Stromal cell of bone marrow (primary cell): ENCODE data around the gene FASTKD3.

Source experiments
- DNase-seq: peaks from one replicate; pipeline ENCODE4 v3.0.0-alpha.2; 2012; ENCODE audit warnings: low read depth

The FASTKD3 gene

DNA sequence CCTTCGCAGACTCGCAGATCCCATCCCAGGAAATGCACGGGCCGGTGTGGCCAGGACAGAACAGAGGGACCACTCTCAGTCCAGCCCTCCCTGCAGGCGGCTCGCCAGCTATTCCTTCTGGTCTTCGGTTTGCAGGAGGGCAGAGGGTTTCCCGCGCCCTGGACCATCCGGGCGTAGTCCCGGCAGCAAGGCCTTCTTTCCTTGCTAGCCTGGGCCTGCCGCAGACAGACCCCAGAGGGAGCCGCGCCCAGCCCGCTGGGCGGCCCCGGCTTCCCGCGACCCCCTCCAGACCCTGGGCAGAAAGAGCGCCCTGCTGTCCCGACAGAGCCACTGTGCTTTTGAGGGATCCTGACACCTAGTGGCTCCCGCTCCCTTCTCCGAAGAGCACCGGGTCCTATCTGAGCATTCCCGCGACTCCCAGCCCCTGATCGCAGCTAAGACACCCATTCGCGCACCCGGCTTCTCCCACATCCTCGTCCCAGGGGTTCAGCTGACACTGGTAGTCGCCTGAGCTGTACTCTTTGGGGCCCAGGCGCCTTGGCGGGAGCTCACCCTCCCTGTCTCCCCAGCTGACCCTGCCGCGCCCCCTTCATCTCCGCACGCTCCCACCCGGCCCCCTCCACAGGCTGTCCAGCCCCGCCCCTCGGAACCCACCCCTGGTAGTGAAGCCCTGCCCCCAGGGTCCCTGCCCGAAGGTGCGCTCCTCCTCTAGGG lies 19.0 kb downstream of the FASTKD3 start:
- DNase-seq: no peak

DNA sequence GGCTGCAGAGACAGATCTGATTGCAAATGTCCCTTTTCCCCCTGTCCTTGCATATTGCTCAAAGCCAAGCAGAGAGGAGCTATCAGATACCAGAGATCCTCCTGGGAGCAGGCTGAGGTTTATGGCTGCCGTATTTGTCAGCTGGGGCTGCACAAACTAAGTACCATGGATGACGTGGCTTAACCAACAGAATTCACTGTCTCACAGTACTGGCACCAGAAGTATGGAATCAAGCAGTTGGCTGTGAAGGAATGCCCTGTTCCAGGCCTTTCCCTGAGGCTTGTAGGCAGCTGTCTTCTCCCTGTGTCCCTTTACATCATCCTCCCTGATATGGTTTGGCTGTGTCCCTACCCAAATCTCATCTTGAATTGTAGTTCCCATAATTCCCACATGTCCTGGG lies 20.5 kb downstream of the FASTKD3 start:
- DNase-seq: peak; percentile 21

DNA sequence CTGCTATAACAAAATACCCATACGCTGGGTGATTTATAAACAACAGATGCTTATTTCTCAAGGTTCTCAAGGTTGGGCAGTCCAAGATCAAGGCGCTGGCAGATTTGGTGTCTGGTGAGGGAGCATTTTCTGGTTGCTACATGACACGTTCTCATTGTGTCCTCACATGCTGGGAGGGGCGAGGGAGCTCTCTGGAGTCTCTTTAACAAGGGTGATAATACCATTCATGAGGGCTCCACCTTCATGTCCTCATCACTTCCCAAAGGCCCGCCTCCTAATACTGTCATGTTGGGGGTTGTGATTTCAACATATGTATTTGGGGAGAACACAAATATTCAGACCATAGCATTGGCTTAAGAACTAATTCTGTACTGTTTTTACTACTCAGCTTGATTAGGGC lies 22.5 kb downstream of the FASTKD3 start:
- DNase-seq: no peak

DNA sequence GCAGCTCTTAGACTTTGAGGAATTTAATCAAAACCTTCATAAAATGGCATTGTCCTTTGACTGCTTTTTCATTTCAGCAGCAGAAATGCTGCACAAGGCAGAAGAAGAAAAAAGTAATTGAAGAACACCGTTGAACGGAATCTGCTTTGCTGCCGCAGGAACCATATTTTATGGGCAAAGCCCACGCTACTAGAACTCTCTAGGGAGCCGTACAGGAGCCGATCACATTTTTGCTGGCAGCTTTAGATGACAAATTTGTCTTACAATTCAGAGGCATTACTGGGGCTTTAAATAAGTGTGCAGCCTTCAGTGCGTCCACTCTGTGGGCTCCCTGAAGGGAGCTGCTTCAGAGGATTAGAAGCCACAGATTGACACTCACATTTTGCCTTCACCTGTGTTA lies 23.3 kb downstream of the FASTKD3 start:
- no peak for DNase-seq

DNA sequence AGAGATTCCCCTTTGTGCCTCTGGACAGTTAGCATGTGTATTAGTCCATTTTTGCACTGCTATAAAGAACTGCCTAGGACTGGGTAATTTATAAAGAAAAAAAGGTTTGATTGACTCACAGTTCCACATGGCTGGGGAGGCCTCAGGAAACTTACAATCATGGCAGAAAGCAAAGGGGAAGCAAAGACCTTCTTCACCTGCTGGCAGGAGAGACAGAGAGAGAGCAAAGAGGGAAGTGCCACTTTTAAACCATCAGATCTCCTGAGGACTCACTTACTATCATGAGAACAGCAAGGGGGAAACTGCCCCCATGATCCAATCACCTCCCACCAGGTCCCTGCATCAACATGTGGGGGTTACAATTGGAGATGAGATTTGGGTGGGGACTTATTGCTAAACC lies 23.9 kb downstream of the FASTKD3 start:
- no peak for DNase-seq

DNA sequence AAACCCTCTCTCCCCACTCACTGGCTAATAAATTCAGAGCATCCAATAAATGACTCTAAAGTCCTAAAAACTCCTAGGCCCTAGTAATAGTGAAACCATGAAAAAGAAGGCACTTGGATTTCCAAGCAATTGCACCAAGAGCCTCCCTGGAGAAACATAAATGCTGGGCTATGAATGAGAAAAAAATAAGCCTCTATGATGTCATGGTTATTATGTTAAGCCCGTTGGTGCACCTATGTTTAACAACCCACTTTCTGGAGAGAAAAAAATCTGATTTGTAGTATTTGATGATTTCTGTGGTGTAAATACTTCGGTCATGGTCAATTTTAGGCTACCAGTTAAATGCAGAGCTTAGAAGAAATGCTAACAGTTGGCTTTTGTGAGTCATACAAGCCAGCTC lies 26.3 kb downstream of the FASTKD3 start:
- DNase-seq: no peak

DNA sequence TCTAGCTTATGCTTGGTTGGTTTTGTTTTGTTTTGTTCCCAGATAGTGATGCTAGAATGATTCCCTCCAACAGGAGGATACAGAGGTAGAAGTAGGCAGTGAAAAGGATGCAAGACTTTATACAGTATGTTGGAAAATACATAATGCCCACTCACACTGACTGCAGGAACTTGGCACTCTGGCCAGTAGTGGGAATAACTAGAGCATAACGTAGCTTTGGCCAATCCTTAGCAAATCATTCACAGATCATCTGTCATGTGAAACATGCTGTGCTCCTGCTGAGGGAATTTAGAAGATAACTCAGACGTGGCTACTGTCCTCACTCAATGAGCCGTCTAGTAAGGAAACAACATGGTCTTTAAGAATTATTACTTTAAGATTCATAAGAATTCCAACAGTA lies 31.4 kb downstream of the FASTKD3 start:
- DNase-seq: no peak

DNA sequence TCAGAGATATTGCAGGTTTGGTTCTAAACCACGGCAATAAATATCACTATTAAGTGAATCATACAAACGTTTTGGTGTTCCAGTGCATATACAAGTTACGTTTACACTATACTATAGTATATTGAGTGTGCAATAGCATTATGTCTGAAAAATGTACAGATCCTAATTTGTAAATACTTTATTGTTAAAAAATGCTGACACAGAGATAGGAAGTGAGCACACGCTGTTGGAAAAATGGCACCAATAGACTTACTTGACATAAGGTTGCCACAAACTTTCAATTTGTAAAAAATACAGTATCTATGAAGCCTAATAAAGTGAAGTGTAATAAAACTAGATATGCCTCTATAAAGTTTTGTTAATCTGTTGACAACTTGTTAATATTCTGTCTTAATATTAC lies 33.8 kb downstream of the FASTKD3 start:
- DNase-seq: no peak

DNA sequence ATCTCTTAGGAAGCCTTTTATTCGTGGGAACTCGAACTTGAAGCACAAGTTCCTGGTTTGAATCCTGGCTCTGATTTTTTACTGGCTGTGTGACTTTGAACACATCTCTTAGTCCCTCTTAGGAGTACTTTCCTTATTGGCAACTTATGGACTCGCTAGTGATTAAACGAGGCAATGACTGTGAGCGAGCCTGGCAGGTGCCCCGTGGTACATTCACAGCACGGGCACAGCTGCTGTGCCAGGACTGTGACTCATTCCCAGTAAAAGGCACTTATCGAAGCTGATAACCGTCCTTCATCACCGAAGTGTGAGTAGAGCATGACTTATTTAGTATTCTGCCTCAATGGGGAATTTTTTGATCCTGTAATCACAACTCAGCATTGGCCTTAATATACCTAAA lies 40.6 kb downstream of the FASTKD3 start:
- no peak for DNase-seq

DNA sequence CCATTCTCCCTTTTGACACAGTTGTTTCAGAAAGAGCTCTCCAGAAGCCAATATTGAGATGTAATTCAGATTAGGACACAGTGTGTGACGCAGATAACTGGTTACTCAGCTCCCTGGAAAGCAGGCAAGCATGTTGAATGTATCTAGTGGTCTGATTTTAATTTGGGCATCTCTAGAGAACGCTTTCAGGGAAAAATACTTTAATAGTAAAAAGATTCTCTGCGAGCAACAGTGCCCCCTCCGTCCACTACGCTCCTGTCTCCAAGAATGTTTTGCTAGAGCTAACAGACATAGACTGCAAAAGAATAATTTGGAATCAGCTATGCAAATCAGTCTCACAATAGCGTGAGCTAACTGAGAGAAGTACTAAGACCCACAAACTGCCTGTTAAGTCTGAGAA lies 41.2 kb downstream of the FASTKD3 start:
- DNase-seq: no peak

DNA sequence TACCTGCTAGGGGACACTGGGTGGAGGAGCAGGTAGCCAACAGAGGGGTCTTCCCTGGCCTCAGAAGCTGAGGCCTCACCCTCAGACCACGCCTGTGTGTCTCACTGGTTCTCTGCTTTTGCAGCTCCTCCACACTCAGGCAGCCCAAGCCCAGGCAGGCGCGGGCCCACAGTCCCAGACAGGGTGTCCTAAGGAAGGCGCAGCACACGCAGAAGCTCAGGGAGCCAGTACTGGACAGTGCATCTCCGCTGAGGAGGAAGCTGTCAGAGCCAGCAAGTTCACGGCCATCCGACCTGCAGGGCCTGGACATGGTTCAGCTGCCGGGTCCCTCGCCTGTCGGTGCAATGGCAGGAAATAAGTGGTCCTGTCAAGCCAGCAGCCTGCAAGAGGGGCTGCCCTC lies 43.2 kb downstream of the FASTKD3 start:
- no peak for DNase-seq

DNA sequence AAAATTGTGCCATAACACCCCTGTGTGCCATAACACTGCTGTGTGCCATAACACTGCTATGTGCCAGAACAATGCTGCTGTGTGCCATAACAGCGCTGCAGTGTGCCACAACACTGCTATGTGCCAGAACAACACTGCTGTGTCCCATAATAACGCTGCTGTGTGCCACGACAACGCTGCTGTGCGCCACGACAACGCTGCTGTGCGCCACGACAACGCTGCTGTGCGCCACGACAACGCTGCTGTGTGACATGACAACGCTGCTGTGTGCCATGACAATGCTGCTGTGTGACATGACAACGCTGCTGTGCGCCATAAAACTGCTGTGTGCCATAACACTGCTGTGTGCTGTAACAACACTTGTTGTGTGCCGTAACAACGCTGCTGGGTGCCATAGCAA lies 43.8 kb downstream of the FASTKD3 start:
- DNase-seq: no peak

DNA sequence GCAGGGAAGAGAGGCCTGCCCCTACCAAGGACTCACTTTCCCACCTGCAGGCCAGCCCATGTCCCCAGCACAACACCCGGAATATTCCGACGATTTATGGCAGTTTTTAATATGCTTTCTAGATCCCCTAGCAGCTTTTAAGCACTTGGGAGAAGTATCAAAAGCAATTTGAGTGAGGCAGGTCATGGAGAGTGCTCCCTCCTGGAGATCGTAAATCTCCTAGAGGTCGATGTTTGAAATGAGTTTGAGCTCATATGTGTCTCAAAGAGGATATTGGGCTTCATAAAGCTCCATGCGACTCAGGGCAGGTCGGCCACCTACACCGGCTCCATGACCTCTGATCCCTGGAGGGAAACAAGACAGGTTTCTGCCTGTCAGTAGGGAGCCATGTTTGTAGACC lies 45.2 kb downstream of the FASTKD3 start:
- no peak for DNase-seq

DNA sequence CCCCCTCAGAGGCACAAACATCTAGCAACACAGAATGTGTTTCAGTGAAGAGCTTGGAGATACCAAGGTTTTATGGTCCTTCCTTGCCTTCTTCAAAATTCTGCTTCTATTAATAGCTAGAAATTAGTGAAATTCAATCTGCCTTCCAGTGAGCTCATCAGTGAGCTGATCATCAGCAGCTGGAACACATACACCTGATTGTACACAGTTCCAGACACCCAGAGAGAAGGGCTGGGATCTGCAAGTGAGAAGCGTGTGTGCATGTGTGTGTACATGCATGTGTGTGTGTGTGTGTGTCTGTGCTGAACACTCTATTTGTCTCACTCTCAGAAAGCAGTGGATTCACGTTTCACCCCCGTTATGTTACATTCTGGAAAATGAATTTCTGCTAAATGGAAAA lies 46.4 kb downstream of the FASTKD3 start:
- no peak for DNase-seq

DNA sequence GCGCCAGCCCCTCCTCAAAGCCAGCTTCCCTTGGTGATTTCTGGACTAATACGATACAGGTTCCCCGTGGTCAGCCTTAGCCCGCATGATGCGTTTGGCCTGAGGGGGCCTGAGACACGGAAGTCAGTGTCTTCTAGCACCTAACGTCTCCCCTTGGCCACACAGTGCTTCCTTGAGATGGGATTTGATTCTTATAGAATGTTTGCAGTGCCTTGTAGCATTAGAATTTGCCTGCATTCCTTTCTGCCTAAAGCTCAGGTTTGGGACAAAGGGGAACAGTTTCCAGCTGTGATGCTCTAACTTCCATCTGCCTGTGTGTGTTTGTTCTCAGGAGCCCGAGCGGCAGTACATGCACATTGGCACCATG lies 52.3 kb downstream of the FASTKD3 start:
- no peak for DNase-seq

DNA sequence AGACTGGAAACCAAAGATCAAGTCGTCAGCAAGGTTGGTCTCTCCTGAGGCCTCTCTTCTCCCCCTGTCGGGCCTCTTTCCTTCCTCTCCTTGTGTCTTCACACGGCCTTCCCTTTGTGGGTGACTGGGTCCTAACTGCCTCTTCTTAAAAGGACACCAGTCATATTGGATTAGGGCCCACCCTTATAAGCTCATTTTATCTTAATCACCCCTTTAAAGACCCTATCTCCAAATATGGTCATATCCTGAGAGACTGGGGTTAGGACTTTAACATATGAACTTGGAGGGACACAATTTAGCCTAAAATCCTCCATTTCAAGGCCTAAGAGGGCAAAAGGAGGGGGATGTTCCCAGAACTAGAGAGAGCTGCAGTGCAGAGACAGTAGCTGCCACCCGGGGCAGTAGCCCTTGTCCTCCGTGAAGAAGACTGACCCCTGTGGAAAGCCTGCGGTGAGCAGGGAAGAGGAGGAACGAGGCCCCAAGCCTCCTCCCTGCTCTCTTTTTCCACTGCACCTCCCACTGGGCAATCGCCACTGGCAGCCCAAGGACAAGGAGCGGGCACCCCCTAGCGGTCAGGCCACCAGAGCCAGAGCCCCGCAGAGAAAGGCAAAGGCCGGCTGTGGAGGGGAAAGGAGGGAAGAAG lies 52.8 kb downstream of the FASTKD3 start:
- DNase-seq: peak; percentile 51

DNA sequence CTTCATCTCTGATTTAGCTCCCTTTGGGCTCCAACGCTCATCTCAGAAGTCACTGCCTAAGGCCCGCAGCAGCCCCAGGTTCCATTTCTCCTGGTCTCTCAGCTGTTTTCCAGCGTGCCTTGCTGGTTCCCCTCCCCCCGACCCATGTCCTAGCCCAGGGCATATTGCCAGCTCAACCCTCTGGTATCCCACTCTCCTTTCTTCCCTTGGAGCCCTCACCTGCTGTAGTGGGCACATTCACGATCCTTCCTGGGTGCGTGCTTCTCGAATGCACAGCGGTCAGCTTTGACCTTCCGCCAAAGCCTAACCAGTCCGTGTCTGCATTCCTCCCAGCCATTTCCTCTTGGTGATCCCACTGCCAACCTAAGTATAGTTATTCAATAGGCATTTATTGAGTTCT lies 54.0 kb downstream of the FASTKD3 start:
- DNase-seq: no peak

DNA sequence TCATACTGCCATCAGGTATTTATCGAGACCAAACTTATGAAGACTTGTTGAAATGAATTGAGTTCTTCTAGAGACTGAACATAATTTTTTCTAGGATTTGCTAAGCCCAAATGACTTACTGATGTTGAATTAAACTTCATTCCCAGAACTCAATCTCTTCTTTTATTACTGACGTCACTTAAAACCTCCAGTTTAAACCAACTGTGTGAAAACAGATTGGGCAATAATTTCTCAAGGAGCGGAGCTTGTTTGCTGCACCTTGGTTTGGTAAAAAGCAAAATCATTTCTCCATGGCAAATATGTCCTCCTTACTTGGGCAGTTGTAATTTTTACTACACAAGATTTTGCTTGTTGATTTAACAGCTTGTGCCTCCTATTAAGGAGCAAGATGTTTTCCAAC lies 55.3 kb downstream of the FASTKD3 start:
- no peak for DNase-seq

DNA sequence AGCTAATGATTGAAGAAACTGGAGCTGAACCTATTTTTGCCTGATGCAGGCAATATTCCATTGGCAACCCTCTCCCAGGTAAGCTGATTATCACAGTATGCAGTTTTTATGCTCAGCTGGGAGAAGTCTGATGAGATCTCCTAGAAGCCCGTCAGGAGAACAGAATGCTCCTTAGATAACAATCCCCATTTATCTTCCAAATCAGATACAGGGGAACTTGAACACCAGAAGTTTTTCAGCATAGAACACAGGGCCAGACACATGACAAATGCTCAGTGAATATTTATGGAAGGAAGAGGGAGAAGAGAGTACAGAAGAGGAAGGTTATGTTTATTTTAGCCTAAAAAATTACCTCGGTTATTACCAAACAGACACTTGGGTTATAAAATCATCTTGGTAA lies 55.8 kb downstream of the FASTKD3 start:
- DNase-seq: no peak

DNA sequence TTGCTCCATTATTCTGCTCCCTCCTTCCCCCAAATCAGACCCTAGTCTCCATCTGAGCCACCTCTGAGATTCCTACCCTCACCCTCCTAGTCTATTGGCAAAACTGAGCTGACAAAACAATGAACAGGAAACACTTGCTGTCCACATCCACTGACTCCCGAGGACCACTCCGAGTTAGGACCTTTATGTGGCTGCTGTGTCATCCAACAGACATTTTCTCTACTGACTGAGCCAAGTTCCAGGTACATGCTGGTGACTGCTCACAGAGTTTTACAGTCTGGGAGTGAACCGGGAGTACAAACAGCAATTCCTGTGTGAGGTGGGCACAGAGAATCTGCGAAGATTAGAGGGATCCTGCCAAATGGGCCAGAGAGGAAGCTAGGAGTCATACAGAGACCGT lies 57.1 kb downstream of the FASTKD3 start:
- DNase-seq: no peak
